NB4 (cell line): ENCODE measurements around the gene HRH1.
A peak's percentile ranks its signal among the peaks of the same experiment; 100 is the strongest.
"Not testable (repeated sequence)": the region's sequence is repeated elsewhere in the genome, so short reads cannot be mapped to it uniquely, and the experiment has no call there.

Experiments used
- DNase-seq: peaks from one replicate; pipeline ENCODE4 v3.0.0; 2010; ENCODE audit warnings: low read depth
- H3K4me3 ChIP-seq: one replicate; pipeline ENCODE4 v1.5.1; 2011; ENCODE audit warnings: mild to moderate bottlenecking, low read depth, low read length, moderate library complexity
- MYC ChIP-seq: IDR thresholded peaks from 2 replicates; pipeline ENCODE4 v1.6.1; 2011; ENCODE audit warnings: low read depth, low read length
- POLR2A ChIP-seq: IDR thresholded peaks from 2 replicates; pipeline ENCODE4 v1.6.1; 2011; ENCODE audit warnings: mild to moderate bottlenecking; ENCODE audit not compliant: insufficient read length; ENCODE audit errors: extremely low read depth
- TF ChIP-seq, protein P1 (sequence below): IDR thresholded peaks from 2 replicates; pipeline ENCODE4 v1.6.1; 2011; ENCODE audit warnings: low read depth, low read length
- TF ChIP-seq, protein P2 (sequence below): IDR thresholded peaks from one replicate; pipeline ENCODE4 v1.5.1; 2012; ENCODE audit warnings: low read depth, low read length

The HRH1 gene

DNA sequence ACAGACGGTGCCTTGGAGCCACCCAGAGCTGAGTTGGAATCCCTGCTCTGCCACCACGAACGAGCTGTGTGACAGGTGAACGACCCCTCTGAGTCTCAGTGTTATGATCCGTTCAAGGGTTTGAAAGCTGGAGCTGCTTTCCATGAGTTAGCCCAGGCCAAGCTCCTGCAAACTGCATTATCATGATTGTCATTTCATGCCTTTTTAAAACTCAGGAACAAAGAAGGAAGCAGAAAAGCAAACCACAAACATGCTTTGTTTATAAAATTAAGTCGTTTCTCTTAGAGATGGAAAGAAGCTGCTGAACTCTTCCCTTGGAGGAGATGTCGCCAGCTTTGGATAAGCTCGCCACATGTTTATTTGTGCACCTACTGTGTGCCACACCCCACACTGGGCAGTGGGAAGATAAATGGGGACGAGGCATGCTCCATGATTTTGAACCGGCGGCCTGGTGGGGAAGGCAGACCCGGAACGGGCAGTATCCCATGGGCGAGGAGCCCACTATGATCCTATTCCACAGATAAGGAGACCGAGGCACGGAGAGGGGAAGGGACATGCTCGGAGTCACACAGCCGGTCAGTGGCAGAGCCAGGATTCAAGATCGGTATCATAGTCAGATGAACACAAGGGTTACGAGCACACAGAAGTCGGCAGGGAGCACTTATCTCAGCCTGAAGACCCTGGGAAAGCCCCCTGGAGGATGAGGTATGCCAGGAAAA lies 15.9 kb downstream of the HRH1 start:
- TF ChIP-seq, protein P1, sequence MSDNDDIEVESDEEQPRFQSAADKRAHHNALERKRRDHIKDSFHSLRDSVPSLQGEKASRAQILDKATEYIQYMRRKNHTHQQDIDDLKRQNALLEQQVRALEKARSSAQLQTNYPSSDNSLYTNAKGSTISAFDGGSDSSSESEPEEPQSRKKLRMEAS, result no peak
- peak; percentile 36 for DNase-seq
- H3K4me3 ChIP-seq, result no peak overlapping the region

DNA sequence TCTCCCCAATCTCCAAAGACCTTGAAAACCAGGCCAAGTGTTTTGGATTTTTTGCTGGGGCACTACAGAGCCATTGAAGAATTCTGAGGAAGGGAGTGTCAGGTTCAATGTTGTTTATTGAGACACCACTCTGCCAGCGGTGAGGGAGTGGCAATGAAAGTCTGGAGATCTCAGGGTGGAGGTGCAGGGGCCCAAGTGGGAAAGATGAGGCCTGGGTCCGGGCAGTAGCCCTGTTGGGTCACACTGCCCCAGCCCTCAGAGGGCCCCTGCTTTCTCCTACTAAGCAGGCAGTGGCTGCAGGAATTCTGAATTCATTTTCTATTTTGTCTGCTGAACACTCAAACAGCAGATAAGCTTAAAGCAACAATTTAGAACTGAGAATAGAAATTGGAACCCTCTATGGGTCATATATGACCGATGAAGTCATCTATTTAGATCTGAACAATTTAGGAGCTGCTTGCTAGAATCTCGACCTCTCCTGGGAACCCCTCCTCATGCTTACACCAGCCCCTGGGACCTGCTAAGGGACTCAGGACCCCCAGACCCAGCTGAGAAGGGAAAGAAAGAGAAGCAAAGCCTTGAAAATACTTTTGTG lies 17.9 kb downstream of the HRH1 start:
- TF ChIP-seq POLR2A, result no peak
- no peak for TF ChIP-seq MYC
- TF ChIP-seq, protein P2, sequence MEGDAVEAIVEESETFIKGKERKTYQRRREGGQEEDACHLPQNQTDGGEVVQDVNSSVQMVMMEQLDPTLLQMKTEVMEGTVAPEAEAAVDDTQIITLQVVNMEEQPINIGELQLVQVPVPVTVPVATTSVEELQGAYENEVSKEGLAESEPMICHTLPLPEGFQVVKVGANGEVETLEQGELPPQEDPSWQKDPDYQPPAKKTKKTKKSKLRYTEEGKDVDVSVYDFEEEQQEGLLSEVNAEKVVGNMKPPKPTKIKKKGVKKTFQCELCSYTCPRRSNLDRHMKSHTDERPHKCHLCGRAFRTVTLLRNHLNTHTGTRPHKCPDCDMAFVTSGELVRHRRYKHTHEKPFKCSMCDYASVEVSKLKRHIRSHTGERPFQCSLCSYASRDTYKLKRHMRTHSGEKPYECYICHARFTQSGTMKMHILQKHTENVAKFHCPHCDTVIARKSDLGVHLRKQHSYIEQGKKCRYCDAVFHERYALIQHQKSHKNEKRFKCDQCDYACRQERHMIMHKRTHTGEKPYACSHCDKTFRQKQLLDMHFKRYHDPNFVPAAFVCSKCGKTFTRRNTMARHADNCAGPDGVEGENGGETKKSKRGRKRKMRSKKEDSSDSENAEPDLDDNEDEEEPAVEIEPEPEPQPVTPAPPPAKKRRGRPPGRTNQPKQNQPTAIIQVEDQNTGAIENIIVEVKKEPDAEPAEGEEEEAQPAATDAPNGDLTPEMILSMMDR, result no peak
- TF ChIP-seq, protein P1, result no peak
- H3K4me3 ChIP-seq, result no peak overlapping the region
- DNase-seq, result no peak

DNA sequence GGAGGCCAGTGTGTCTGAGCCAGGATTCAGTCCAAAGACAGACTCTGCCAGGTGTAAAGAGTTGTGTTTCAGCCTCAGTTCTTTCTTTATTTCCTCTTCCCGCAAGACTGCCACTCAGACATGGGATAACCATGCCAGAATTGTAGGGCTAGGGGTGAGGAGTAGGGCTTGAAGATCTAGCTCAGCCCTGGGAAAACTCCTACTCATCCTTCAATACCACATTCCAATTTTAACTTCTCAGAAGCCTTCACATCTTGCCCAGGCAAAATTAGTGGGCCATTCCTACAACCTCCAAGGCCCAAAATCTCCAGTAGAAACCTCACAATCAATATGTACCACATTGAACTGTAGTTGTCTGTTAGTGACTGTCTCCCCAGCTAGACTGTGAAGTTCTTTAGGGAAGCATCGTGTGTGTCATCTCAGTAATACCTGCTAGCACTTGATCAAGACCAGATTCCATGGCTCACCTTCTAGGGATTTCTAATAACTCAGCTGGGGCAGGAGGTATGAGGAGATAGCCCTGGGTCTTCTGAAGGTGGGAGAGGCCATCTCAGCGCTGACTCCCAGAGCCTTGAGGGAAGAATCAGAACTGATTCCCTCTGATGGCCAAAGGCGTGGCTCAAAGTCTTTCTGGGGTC lies 19.7 kb downstream of the HRH1 start:
- TF ChIP-seq POLR2A, result no peak
- TF ChIP-seq, protein P2, result no peak
- TF ChIP-seq, protein P1, result no peak
- TF ChIP-seq MYC, result no peak
- no peak overlapping the region for H3K4me3 ChIP-seq
- DNase-seq, result no peak

DNA sequence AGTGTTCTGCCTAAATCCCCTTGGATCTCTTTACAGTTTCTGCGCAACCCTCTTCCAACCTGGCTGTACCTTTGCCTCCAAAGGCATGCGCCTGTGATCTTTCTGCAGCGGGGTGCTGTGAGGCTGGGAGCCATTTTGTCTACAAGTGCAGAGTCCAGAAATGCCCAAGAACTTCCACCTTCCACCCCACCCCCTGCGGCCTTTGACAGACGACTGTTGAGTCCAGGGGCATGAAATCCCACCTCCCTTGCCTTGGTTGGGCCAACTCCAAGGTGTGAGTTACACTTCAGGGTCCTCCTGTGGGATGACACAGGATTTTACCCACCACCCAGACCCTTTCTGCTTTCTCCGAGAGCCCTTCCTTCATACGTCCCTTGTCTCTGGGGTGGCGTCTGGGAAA lies 24.1 kb downstream of the HRH1 start:
- DNase-seq, result no peak
- TF ChIP-seq, protein P1, result no peak
- no peak for TF ChIP-seq MYC
- no peak overlapping the region for H3K4me3 ChIP-seq

DNA sequence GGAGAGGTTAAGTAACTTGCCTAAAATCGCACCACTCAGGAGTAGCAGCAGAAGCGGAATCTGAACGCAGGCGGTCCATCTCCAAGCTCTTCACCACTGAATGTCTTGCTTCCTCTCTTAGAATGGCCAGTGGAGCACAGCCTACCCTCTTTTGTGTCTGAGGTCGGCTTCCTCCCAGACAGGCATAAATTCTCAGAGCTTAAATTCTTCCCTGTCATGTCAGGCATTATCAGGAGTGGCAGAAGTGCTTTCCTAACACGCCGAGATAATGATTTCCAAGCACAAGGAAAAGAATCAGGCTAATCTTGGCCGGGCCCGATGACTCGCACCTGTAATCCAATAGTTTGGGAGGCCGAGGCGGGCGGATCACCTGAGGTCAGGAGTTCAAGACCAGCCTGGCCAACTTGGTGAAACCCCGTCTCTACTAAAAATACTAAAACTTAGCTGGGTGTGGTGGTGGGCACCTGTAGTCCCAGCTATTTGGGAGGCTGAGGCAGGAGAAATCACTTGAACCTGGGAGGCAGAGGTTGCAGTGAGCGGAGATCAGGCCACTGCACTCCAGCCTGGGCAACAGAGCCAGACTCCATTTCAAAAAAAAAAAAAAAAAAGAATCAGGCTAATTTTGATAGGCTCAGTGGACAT lies 30.2 kb downstream of the HRH1 start:
- H3K4me3 ChIP-seq, DNase-seq: not testable (repeated sequence)

DNA sequence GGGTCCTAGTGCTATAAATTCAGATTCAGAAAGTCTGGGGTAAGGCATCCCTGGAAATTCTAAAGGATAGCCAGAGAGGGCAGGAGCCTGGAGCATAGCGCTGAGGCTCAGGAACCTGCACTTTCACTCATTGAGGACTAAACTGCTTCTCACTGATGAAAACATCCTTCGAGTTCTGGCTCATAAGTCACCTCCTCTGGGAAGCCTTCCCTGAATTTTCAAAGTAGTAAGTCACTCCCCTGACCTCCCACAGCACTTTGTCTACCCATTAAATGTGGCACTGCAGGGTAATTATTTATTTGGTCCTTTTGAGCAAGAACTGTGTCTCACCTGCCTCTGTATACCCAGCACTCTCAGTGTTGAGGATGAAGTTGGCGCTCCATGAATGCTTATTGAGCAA lies 30.9 kb downstream of the HRH1 start:
- H3K4me3 ChIP-seq, result no peak overlapping the region
- no peak for DNase-seq
- TF ChIP-seq POLR2A, result no peak
- TF ChIP-seq, protein P2, result no peak
- TF ChIP-seq, protein P1, result no peak

DNA sequence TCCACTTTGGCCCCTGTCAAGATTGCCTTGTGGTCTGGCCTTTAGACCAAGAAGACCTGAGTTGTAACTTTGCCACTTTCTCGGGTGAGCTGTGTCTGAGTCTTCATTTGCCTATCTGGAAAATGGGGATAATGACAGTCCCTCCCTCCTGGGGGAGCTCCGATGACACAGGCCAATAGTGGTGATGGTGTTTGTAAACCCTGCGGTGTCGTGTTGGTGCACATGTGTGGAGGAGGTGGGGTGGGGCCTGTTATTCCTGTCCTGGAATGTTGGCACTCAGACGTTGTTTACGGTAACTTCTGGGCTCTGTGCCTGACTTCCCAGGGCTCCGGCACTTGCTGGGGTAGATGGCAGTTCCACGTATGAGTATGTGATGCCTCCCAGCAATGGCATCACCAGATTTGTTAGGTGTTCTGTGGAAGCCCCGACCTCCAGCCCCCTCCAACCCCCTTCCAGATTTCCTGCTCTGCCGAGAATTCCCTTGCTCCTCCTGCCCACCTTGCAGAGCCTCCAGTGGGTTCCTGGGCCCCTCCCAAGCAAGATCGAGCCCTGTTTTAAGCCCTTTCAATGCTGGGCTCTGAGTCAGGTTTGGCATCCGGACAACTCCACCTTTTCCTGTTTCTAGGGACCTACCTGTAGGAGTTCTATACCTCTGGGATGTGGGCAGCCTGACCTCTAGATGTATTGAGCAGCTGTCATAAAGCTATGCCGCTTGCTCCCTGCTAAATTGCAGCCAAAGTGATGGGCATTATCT lies 31.4 kb downstream of the HRH1 start:
- no peak for TF ChIP-seq MYC
- TF ChIP-seq, protein P2, result no peak
- TF ChIP-seq POLR2A, result no peak
- no peak for DNase-seq
- H3K4me3 ChIP-seq, result no peak overlapping the region
